Vagina (tissue), 2 donors: Measurements from ENCODE around the gene EVL. TPM values are rescaled to one million over a fixed set of nuclear protein-coding genes. Genes with fewer than 3 reads are reported as not detected.

Experiments used
- DNase-seq, 2 donors: peaks; one replicate each; pipeline ENCODE4 v3.0.0-alpha.2; 2017; ENCODE audit errors: extremely low spot score in 2 of 2
- H3K27ac ChIP-seq: fragments of 200-600 bp; sonication (generic); one replicate; pipeline ENCODE4 v1.5.1; 2019
- H3K27me3 ChIP-seq: fragments of 200-600 bp; sonication (generic); one replicate; pipeline ENCODE4 v1.5.1; 2019
- H3K36me3 ChIP-seq, 2 donors: fragments of 200-600 bp; sonication (generic); one replicate each; pipeline ENCODE4 v1.5.1; 2017 to 2019
- H3K4me1 ChIP-seq: fragments of 200-600 bp; sonication (generic); one replicate; pipeline ENCODE4 v1.5.1; 2019
- H3K4me3 ChIP-seq, 2 donors: fragments of 200-600 bp; sonication (generic); 1 replicate in 1 of 2; 2 replicates in 1 of 2; pipeline ENCODE4 v1.5.1; 2016 to 2019
- H3K9me3 ChIP-seq: fragments of 200-600 bp; sonication (generic); one replicate; pipeline ENCODE4 v1.5.1; 2019
- POLR2A ChIP-seq, 2 donors: fragments of 450-650 bp; IDR thresholded peaks; one replicate each; pipeline ENCODE4 v1.6.1; 2017; ENCODE audit warnings: antibody characterized with exemption in 2 of 2, mild to moderate bottlenecking in 2 of 2, moderate library complexity in 2 of 2
- POLR2AphosphoS5 ChIP-seq, 2 donors: sonication (generic); formaldehyde crosslinking; IDR thresholded peaks; one replicate each; pipeline ENCODE4 v1.9.0; 2017; ENCODE audit warnings: antibody characterized with exemption in 2 of 2, mild to moderate bottlenecking in 2 of 2, low read depth in 1 of 2; ENCODE audit not compliant: insufficient read depth in 1 of 2
- intact Hi-C: fragments of 100-400 bp; cut with DNase I; formaldehyde crosslinking; loops from one replicate; pipeline ENCODE4 v1.15.1; 2023
- microRNA counts, 2 donors: library from miRNA; unstranded; fragments of <30 nt; microRNA quantifications; one replicate each; lab custom pipeline; 2016 to 2017
- microRNA-seq: library from miRNA; unstranded; fragments of <30 nt; microRNA quantifications from one replicate; pipeline ENCODE4, GENCODE V29; 2017; ENCODE audit warnings: borderline number of aligned reads, borderline replicate concordance
- small RNA-seq: library from RNA; depleted of rRNA; stranded (forward); fragments of <200 nt; gene quantifications from one replicate; pipeline ENCODE3, GENCODE V24; 2016
- total RNA-seq: library from RNA; depleted of rRNA; stranded (reverse); fragments of >200 nt; gene quantifications from one replicate; pipeline ENCODE4 v1.2.3, GENCODE V29; 2016
- TF ChIP-seq, protein P1 (sequence below), 3 experiments: fragments of 450-650 bp in 2 of 3; fragments of 200-600 bp in 1 of 3; sonication (generic) in 1 of 3; IDR thresholded peaks; one replicate each; pipeline ENCODE4 v1.5.1; 2017 to 2019; ENCODE audit warnings: antibody characterized with exemption in 3 of 3, mild to moderate bottlenecking in 2 of 3, moderate library complexity in 2 of 3

Gene EVL
- total RNA-seq, 1 donor from 2014 or later: 112 TPM

DNA sequence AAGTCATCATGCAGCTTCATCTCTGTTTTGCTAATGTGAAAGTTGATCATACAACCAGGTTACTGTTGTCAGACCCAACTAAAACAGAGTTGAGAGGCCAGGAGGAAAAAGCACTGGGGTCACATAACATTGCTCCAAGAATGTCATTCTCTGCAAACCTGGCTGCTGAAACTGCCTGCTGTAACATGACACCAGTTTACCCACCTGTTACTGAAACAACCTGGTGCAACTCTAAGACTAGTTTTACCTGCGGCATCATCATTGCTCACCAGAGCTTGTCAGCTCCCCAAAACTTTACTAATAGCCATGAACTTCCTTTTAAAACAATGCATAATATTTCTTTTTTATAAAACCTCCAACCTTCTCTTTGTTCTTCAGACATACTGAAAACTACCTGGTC is 124.9 kb downstream of the EVL start:
- Histone ChIP-seq H3K36me3 (no peaks in the 10 kb centered on the region), H3K4me3 (no peak overlapping the region), H3K27me3 (no peaks in the 10 kb centered on the region), H3K27ac (no peak overlapping the region), H3K4me1 (peaks cover 12% of the 10 kb centered on the region), H3K9me3 (no peaks in the 10 kb centered on the region)
- no peak for TF ChIP-seq POLR2AphosphoS5 (IDR thresholded peaks at IDR 0.05; ENCODE audit: insufficient read depth in 1 of 2, low read depth in 1 of 2)
- no peak for TF ChIP-seq POLR2A (IDR thresholded peaks at IDR 0.05)
- TF ChIP-seq, protein P1, sequence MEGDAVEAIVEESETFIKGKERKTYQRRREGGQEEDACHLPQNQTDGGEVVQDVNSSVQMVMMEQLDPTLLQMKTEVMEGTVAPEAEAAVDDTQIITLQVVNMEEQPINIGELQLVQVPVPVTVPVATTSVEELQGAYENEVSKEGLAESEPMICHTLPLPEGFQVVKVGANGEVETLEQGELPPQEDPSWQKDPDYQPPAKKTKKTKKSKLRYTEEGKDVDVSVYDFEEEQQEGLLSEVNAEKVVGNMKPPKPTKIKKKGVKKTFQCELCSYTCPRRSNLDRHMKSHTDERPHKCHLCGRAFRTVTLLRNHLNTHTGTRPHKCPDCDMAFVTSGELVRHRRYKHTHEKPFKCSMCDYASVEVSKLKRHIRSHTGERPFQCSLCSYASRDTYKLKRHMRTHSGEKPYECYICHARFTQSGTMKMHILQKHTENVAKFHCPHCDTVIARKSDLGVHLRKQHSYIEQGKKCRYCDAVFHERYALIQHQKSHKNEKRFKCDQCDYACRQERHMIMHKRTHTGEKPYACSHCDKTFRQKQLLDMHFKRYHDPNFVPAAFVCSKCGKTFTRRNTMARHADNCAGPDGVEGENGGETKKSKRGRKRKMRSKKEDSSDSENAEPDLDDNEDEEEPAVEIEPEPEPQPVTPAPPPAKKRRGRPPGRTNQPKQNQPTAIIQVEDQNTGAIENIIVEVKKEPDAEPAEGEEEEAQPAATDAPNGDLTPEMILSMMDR (IDR thresholded peaks at IDR 0.05): no peak
- intact Hi-C loops: loop anchor here (5.0 kb wide), 1 partner anchor 208 kb away; no protein-coding TSS in a partner anchor
- DNase-seq: no peak

DNA sequence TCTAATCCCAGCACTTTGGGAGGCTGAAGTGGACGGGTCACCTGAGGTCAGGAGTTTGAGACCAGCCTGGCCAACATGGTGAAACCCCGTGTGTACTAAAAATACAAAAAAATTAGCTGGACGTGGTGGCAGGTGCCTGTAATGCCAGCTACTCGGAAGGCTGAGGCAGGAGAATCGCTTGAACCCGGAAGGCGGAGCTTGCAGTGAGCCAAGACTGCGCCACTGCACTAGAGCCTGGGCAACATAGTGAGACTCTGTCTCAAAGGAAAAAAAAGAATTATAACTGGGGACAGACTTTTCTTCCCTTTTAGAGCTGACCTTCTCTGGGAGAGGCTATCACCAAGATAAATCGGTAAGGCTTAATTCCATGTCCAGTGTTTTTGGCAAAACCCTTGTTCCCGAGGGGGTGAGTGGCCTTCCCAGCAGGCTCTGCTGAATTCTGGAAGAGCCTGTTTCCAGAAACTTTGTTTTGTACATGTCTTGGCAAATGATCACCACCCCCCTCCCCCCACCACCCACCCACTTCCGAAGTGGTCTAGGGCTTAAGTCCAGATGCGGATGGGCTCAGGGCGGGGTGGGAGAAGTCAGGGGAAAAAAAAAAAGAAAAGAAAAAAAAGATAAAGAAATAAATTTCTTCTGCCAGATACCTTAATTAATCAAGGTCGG is 126.5 kb downstream of the EVL start:
- H3K27ac ChIP-seq: peak overlapping the region; percentile 94
- no peak for DNase-seq
- H3K36me3 ChIP-seq: no peaks in the 10 kb centered on the region
- H3K4me1 ChIP-seq: peaks cover 12% of the 10 kb centered on the region
- H3K4me3 ChIP-seq: no peak overlapping the region
- intact Hi-C loops: loop anchor here (5.0 kb wide), 1 partner anchor 209 kb away; no protein-coding TSS in a partner anchor
- TF ChIP-seq, protein P1 (IDR thresholded peaks at IDR 0.05): no peak
- no peaks in the 10 kb centered on the region for H3K9me3 ChIP-seq
- H3K27me3 ChIP-seq: no peaks in the 10 kb centered on the region

DNA sequence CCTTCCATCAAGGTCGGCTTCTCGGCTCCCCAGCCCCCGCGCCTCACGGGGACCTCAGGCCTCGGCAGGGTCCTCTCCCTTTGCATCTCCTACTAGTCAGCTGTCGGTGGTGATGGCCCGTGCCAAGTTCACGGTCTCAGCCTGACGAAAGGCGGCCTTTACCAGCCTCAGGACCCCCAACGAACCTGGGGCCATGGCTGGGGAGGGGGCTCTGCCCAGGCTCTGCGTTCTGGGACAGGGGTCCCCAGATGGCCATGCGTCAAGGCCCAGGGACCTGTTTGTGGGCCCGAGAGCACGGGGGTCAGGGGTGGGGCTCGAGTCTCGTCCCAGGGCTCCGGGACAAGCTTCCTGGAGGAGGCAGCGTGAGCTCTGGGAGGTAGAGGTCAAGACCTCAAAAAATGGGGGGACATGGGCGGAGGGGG is 127.0 kb downstream of the EVL start:
- H3K4me3 ChIP-seq: peak overlapping the region; percentile 42 to 46
- no peaks in the 10 kb centered on the region for H3K9me3 ChIP-seq
- no peak for DNase-seq
- no peaks in the 10 kb centered on the region for H3K36me3 ChIP-seq
- TF ChIP-seq POLR2AphosphoS5 (IDR thresholded peaks at IDR 0.05; ENCODE audit: insufficient read depth in 1 of 2, low read depth in 1 of 2): no peak
- TF ChIP-seq, protein P1 (IDR thresholded peaks at IDR 0.05): no peak
- no peak for TF ChIP-seq POLR2A (IDR thresholded peaks at IDR 0.05)
- intact Hi-C loops: loop anchor here (5.0 kb wide), 1 partner anchor 210 kb away; no protein-coding TSS in a partner anchor
- H3K27me3 ChIP-seq: no peaks in the 10 kb centered on the region
- peaks cover 12% of the 10 kb centered on the region for H3K4me1 ChIP-seq
- peak overlapping the region; percentile 94 for H3K27ac ChIP-seq

DNA sequence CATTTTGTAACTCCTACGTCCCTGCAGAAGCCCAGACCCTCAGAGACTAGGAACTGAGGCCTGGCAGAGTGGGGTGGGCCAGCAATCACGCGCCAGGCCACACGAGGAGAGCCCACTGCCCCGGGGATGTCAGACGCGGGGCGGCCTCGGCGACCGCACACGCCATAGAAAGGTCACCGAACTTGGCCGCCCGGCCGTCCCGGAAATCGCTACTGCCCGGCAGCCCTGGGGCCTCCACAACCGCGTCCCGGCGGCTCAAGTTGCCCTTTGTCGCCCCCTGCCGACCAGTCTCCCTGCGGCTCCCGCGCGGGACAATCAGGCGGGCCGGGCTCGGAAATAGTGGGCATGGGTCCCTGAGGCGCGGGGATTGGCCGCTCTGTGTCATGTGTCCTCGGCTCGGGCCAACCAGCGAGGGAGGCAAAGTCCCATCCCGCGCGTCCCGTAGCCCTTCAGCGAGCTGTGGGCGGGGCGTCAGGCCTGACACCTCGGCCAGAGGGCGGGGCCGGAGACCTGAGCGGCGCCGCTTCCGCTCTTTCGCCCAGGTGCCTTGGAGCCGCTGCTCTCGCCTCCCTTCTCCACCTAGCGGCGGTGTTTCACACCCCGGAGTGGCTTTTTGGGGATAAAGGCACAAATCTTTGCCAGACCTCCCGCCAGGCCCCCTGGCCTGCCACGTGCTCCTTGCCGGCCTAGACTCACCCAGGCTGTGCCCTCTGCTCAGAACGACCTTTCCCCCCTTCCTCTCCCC is 127.6 kb downstream of the EVL start:
- peak; percentile 84 to 91 for TF ChIP-seq POLR2AphosphoS5 (IDR thresholded peaks at IDR 0.05; ENCODE audit: insufficient read depth in 1 of 2, low read depth in 1 of 2)
- TF ChIP-seq, protein P1 (IDR thresholded peaks at IDR 0.05): peak; percentile 77 to 91 (median 84)
- no peak for TF ChIP-seq POLR2A (IDR thresholded peaks at IDR 0.05)

More for the DNA sequence above, 127.6 kb downstream of the EVL start:
- H3K27me3 ChIP-seq: no peaks in the 10 kb centered on the region
- intact Hi-C loops: loop anchor here (5.0 kb wide), 1 partner anchor 211 kb away; no protein-coding TSS in a partner anchor
- peak overlapping the region; percentile 94 for H3K27ac ChIP-seq
- H3K4me3 ChIP-seq: peak overlapping the region; percentile 42 to 46
- H3K4me1 ChIP-seq: peaks cover 12% of the 10 kb centered on the region
- no peaks in the 10 kb centered on the region for H3K9me3 ChIP-seq
- peak in 1 of 2 donors; percentile 98 for DNase-seq
- no peaks in the 10 kb centered on the region for H3K36me3 ChIP-seq

MicroRNAs encoded within 50 kb of the gene (microRNA counts, 767-probe panel; counts per million panel counts)
- microRNA hsa-miR-151b (lab: Ali Mortazavi, UCI) (238 to 261 counts per million in 2 donors), microRNA hsa-miR-342-3p (lab: Ali Mortazavi, UCI) (6,572 to 6,865 counts per million in 2 donors), microRNA hsa-miR-342-5p (lab: Ali Mortazavi, UCI) (238 to 261 counts per million in 2 donors)

Small RNA genes lying within 50 kb of the gene (microRNA-seq; reads per million reads assigned to microRNA genes)
- gene MIR151B (115 reads per million, percentile 56 among the genes with 10 or more reads in this experiment), gene MIR342 (1,010 reads per million, percentile 78 among the genes with 10 or more reads in this experiment)

Small RNA genes lying within 50 kb of the gene (small RNA-seq; reads per million reads assigned to genes)
- 4.7 reads per million, percentile 86 among the genes with 10 or more reads in this experiment for gene MIR151B
- gene MIR342: 106 reads per million, percentile 97 among the genes with 10 or more reads in this experiment

Other genes starting within 250 kb of the EVL start
- gene DEGS2, start 94.2 kb downstream of the EVL start, total RNA-seq: 19.9 TPM
- 43.0 TPM for gene YY1, start 173.7 kb downstream of the EVL start, total RNA-seq
- gene SLC25A29, start 241.0 kb downstream of the EVL start, total RNA-seq: 58.9 TPM